ENCODE data around the gene FAF1. TPM values are rescaled to one million over a fixed set of nuclear protein-coding genes. Genes with fewer than 3 reads are reported as not detected.

Gene FAF1
- total RNA-seq, 1 experiment from 2014 or later = 73.2 TPM

- RAD21 ChIA-PET (ENCODE audit: low non-redundant PET in 1 of 2, low total read pairs in 2 of 2, uncharacterized antibody in 2 of 2, unreplicated experiment in 2 of 2) = no interaction called here
- H3K4me1 ChIP-seq (ENCODE audit: control insufficient read depth in 1 of 2, insufficient read depth in 2 of 2, low read length in 2 of 2) = peaks cover 7 to 24% of the 10 kb centered on the region in 2 experiments; a peak in 3 of 4 replicates
- no peaks in the 10 kb centered on the region for H3K36me3 ChIP-seq (ENCODE audit: control insufficient read depth in 1 of 2, insufficient read depth in 2 of 2, low read length in 2 of 2)
- no peaks in the 10 kb centered on the region for H4K20me1 ChIP-seq (ENCODE audit: insufficient read depth)
- H3K27me3 ChIP-seq (ENCODE audit: insufficient read depth, low read length) = no peaks in the 10 kb centered on the region
- TSS peak; percentile 43 for BruUV-seq (replicated peaks)
- no peak for DNase-seq (ENCODE audit: low read depth, low spot score)
- TF ChIP-seq SIN3A (IDR thresholded peaks at IDR 0.05; ENCODE audit: low read depth) = no peak
- no peak for TF ChIP-seq FOSL1 (IDR thresholded peaks at IDR 0.05; ENCODE audit: low read depth)
- no peak for TF ChIP-seq REST (IDR thresholded peaks at IDR 0.05; ENCODE audit: low read depth)
- TF ChIP-seq YY1 (IDR thresholded peaks at IDR 0.05; ENCODE audit: extremely low read depth, insufficient replicate concordance, low read depth, low read length) = no peak
- TF ChIP-seq EZH2phosphoT487 (IDR thresholded peaks at IDR 0.05; ENCODE audit: borderline replicate concordance) = no peak
- TF ChIP-seq EGR1 (IDR thresholded peaks at IDR 0.05; ENCODE audit: low read depth) = no peak
- TF ChIP-seq EZH2 (IDR thresholded peaks at IDR 0.05) = no peak
- TF ChIP-seq ZBTB33 (IDR thresholded peaks at IDR 0.05; ENCODE audit: extremely low read depth, insufficient replicate concordance, low read length) = no peak
- TF ChIP-seq SRF (IDR thresholded peaks at IDR 0.05; ENCODE audit: low read depth) = no peak
- TF ChIP-seq ATF3 (IDR thresholded peaks at IDR 0.05) = no peak
- no peak for TF ChIP-seq SP1 (IDR thresholded peaks at IDR 0.05; ENCODE audit: low read depth)
- no peak for TF ChIP-seq ZNF274 (IDR thresholded peaks at IDR 0.05; ENCODE audit: low read depth, low read length)
- TF ChIP-seq TCF7L2 (IDR thresholded peaks at IDR 0.05; ENCODE audit: borderline replicate concordance, extremely low read depth, insufficient read depth, insufficient read length) = no peak
- TF ChIP-seq ELF1 (IDR thresholded peaks at IDR 0.05; ENCODE audit: borderline replicate concordance, low read depth) = no peak
- TF ChIP-seq CTCF (IDR thresholded peaks at IDR 0.05 in 2 of 3, conservative IDR thresholded peaks at IDR 0.05 in 1 of 3; ENCODE audit: borderline replicate concordance in 1 of 3, insufficient read depth in 1 of 3, low read depth in 2 of 3, low read length in 2 of 3) = no peak
- no peak for TF ChIP-seq ZFX (IDR thresholded peaks at IDR 0.05)
- no peak for TF ChIP-seq CEBPB (IDR thresholded peaks at IDR 0.05; ENCODE audit: low read depth)
- peak overlapping the region; percentile 77 for H3K9ac ChIP-seq (ENCODE audit: low read length)
- H3K4me3 ChIP-seq (replicated peaks in 1 of 2; ENCODE audit: low read depth in 1 of 2, low read length in 2 of 2) = peak overlapping the region; percentile 82 to 93
- ATAC-seq = no peak
- intact Hi-C loops (cut with micrococcal nuclease) = no loop called here
- no peaks in the 10 kb centered on the region for H3K9me3 ChIP-seq (ENCODE audit: control insufficient read depth in 1 of 2, insufficient read depth in 1 of 2, low read depth in 1 of 2, low read length in 2 of 2)
- no peaks in the 10 kb centered on the region; the same call in 1 of the 2 replicates for H3K9me2 ChIP-seq (ENCODE audit: insufficient read depth)
- H3K4me2 ChIP-seq (ENCODE audit: low read length) = peak overlapping the region; percentile 96
- H2AFZ ChIP-seq (ENCODE audit: low read depth, low read length, poor library complexity, severe bottlenecking) = peak overlapping the region; percentile 75
- CTCF ChIA-PET = interaction anchor here (1.2 kb wide), 1 partner anchor 98 kb away, joined by 4 read pairs; no protein-coding TSS in a partner anchor
- no peak overlapping the region for H3K27ac ChIP-seq (ENCODE audit: low read depth, low read length)
- no peaks in the 10 kb centered on the region for H3K79me2 ChIP-seq (ENCODE audit: insufficient read depth, low read length)
- POLR2A ChIA-PET = interaction anchor here (1.3 to 3.2 kb wide), 2 partner anchors 9 to 10 kb away, joined by 4 to 9 read pairs; partner anchors contain the start of gene FAF1
Observed at GRCh38 chr1:50970509-50970887, 10.4 kb upstream of the FAF1 start.
